NCI-H510A treated with DMSO at 0.1 percent for 48 hours (cell line): ENCODE results near the gene MCC.

ENCODE experiments used
- DNase-seq: peaks from one replicate; lab custom pipeline; 2025; lab: John Stamatoyannopoulos, UW

MCC gene

DNA sequence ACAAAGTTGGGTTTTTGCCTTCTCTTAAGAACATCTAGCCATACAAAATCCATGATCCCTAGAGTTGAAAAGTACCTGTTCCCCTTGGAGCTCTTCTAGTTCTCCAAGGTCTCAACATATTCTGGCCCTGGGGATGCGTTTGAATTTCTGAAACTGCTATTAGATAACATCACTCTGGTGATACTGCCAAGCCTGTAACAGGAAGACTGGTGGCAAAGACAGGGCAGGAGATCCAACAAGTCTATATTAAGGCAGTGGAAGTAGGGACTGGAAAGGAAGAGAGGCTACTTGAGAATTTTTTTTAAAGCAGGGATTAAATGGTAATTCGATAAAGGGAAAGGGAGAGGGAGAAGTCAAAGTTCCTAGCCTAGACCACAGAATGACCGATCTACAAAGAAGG lies 264.9 kb downstream of the MCC start:
- no peak for DNase-seq

- no peak for DNase-seq
Observed at GRCh38 chr5:113221294-113222176, 266.7 kb downstream of the MCC start.

GRCh38 chr5:113219695-113220094 lies 268.6 kb downstream of the MCC start:
- no peak for DNase-seq

GRCh38 chr5:113218906-113219517 lies 269.2 kb downstream of the MCC start:
- no peak for DNase-seq

GRCh38 chr5:113218200-113218599 lies 270.1 kb downstream of the MCC start:
- no peak for DNase-seq

- DNase-seq = no peak
Observed at GRCh38 chr5:113217619-113218184, 270.6 kb downstream of the MCC start.

GRCh38 chr5:113216545-113216944 lies 271.7 kb downstream of the MCC start:
- no peak for DNase-seq

DNA sequence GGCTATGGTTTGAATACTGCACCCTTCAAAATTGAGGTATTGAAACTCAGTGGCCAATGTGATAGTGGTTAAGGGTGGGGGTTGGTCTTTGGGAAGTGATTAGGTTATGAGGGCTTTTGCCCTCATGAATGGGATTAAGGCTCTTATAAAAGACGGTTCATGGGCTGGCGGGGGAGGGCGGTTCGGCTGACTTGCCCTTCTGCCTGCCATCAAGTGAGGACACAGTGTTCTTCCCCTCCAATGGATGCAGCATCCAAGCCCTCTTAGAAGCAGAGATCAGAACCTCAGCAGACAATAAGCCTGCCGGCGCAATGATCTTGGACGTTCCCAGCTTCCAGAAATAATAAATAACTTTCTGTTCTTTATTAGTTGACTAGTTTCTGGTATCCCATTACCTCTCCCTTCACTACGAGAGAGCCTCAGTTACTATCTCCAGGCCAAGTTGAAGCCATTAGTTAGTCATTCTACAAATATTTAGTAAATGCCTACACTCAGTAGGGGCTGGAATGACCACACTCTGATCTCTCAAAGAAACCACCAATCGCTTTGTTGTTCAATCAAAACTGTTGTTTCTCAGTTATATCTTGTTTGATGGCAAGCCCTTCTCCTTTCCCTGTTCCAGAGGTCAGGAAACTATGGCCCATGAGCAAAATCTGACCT lies 272.7 kb downstream of the MCC start:
- DNase-seq = no peak

GRCh38 chr5:113214606-113215323 lies 273.5 kb downstream of the MCC start:
- DNase-seq = no peak

DNA sequence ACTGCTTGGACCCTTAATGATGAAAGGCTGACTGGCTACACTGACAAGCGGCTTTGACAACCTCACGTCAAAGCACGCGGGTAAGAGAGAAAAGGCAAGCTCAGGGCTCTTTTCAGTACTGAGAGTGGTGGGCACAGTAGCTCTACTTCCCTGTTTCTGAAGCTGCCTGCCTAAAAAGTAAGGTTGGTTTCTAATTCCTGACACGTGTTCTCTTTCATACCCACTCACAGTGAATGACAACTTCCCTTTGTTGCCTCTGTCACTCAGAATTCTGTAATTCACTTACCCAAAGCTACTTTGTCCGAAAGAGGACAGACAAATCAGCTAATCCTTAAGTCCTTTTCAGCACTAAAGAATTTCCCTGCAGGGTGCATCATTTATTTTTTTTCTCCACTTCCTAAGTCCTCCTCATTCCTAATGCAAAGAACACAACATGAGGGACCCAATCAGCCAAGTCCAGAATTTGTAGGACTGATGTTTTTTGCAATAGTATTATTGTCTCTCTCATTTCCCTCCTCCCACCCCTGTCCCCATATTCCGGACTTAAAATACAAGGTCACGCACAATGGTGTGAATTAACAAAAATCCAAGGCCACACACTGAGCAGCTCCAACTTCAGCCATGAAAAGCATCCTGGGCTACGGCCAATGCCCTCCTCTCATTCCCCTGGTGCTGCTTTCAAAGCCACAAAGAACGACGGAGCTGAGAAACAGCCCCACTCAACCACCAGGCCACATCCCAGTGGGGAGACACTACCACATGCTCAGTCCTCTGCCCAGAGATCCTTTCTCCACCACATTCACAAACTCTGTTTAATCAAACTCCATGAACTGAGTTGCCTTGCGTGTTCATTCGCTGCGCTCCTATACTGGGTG lies 274.5 kb downstream of the MCC start:
- DNase-seq = no peak

DNA sequence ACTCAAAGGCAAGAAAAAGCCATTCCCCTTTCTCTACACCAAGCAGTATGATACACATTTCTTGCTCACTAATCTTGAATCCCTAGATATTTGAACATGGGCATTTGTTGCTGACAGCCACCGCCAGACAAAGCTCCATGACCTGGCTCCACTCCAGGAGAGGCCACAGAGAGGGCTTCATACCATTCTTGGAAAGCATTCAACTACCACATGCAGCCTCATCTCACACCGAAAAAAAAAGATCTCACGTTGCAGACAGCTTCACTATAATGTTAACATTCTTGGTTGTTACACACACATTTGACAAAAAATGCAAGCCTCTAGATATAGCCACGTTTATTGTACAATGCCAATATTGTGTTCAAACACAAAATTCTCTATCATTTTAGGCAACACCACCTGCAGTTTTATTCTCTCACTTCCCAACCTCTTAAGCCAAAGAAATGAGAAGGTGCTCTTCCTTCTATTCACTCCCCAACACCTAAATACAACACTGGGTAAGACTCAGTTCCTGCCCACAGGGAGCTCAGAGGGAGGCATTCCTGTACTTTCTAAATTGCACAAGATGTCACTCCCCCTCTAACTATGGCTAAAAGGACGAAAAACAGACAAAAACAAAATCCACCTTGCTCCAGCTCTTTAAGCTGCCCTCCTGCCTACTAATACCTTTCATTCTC lies 275.9 kb downstream of the MCC start:
- DNase-seq = no peak

DNA sequence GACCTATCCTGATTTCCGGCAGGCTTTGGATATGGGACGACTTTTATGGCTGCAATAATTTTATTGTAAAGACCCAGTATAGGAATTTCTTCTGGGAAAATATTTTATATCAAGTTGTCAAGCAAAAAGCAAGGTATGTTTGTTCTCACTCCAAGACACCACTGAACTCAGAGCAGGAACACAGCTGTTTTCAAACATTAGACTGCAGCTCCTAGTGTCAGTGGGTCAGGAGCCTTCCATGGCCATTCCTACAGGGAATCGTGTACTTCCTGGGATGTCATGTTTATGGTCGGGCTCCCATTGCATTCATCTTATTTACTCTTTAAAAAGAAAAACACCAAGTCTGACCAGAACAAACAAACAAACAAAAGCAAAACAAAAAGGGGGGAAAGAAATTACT lies 278.8 kb downstream of the MCC start:
- no peak for DNase-seq

- DNase-seq = no peak
Observed at GRCh38 chr5:113205807-113206206, 282.4 kb downstream of the MCC start.

- DNase-seq = no peak
Observed at GRCh38 chr5:113205323-113205722, 282.9 kb downstream of the MCC start.

DNA sequence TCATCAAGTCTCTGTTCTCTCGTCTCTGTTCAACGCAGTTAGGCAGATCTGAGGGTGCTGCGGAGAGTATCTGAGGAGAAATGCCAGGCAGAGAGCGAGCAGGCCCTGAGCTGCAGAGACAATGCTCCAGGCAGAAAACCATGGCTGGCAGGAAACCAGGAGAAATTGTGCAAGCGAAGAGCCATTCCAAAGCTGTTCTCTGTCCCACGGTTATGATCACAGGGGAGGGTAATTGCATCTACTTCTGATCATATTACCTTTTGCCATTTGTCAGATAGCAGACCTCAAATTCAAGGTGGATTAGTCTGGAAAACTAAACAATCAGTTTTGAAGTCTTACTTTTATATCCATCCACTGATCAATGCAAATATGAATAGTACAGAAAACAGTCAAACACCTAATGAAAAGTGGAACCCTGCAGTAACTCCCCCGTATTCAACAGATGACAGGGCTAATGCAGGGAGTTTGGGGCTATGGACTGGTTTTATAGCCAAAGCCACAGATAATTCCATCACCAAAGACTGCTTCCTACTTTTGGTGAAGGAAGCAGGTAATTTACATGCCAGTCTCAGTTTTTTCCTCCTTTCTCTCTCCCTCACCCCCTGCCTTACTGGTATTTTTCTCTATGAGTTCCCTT lies 283.6 kb downstream of the MCC start:
- no peak for DNase-seq

GRCh38 chr5:113203916-113204315 lies 284.3 kb downstream of the MCC start:
- no peak for DNase-seq

- DNase-seq = no peak
Observed at GRCh38 chr5:113202746-113203716, 285.2 kb downstream of the MCC start.

DNA sequence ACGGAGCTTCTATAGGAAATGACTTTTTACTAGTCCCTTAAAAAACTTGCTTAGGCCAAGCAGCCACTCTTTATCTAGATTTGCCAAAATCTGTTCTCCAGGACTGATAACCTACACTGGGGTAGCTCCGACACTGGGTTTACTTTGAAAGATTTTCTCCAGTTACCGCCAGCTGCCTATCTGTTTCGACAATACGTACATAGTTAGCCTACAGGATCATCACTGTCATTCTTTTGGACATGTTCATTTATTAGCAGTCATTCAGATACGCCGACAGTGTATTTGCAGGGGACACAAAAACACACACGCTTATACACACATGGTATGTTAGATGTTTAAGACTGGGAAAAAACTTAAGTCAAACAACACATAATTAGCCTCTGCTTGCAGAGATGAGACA lies 286.0 kb downstream of the MCC start:
- no peak for DNase-seq

DNA sequence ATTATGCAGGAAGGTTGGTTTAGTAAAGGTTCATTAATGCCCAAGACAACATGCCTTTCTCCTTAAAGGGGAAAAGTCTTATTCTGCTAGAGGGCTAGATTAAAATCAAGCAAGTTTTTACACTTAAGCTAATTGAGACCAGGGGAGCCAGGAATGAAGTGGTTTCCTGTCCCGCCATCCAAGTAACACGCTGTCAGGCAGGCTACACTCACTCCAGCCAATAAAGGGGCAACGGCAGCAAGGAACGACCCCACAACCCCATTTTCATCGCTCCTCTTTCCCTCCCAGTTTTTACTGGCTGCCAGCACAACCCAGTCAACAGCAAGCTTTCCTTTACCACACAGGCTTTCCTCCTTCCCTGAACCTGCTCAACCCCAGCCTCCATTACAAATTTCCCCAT lies 286.5 kb downstream of the MCC start:
- no peak for DNase-seq
